HG02884 (cell line): ENCODE data around the gene ZNF236.
"Not testable (repeated sequence)": the region's sequence is repeated elsewhere in the genome, so short reads cannot be mapped to it uniquely, and the experiment has no call there.

Experiments used
- ATAC-seq: cut with Tn5 transposase; IDR thresholded peaks from one replicate; pipeline ENCODE4 v1.9.1; 2021; ENCODE audit warnings: mild to moderate bottlenecking, moderate library complexity; ENCODE audit not compliant: unreplicated experiment

The ZNF236 gene

GRCh38 chr18:76822506-76823160 is at the start of gene ZNF236:
TSS of gene ZNF236 (plus strand) at chr18:76822557. CDS start at chr18:76822608, 51 bp downstream.
- peak; percentile 30 for ATAC-seq

GRCh38 chr18:76772665-76773064 is 49.7 kb upstream of the ZNF236 start:
- ATAC-seq: no peak

GRCh38 chr18:76777036-76777435 is 45.3 kb upstream of the ZNF236 start:
- not testable (repeated sequence) for ATAC-seq

GRCh38 chr18:76783786-76784484 is 38.4 kb upstream of the ZNF236 start:
- no peak for ATAC-seq

GRCh38 chr18:76785872-76786271 is 36.5 kb upstream of the ZNF236 start:
- no peak for ATAC-seq

DNA sequence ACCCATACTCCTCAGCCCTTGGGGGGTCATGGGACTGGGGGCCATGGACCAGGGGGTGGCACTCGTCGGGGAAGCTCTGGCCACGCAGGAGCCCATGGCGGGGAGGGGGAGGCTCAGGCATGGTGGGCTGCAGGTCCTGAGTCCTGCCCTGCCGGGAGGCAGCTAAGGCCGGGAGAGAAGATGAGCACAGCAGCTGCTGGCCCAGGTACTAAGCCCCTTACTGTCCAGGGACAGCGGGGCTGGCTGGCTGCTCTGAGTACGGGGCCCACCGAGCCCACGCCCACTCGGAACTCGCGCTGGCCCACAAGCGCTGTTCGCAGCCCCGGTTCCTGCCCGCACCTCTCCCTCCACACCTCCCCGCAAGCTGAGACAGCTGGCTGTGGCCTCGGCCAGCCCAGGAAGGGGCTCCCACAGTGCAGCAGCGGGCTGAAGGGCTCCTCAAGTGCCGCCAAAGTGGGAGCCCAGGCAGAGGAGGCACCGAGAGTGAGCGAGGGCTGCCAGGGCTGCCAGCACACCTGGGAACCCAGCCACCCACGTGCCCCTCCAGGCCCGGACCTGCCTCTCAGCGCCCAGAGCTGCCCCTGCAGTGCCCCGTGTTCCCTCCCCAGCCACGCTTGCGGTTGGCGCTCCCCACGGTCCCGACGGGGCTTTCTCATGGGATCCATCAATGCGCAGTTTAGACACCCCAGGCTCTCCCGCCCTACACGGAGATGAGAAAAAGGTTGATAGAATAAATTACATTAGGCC is 33.6 kb upstream of the ZNF236 start:
- ATAC-seq: no peak

- ATAC-seq: no peak
Measured at GRCh38 chr18:76791106-76791505, 31.3 kb upstream of the ZNF236 start.

- ATAC-seq: no peak
Measured at GRCh38 chr18:76791642-76792041, 30.7 kb upstream of the ZNF236 start.

DNA sequence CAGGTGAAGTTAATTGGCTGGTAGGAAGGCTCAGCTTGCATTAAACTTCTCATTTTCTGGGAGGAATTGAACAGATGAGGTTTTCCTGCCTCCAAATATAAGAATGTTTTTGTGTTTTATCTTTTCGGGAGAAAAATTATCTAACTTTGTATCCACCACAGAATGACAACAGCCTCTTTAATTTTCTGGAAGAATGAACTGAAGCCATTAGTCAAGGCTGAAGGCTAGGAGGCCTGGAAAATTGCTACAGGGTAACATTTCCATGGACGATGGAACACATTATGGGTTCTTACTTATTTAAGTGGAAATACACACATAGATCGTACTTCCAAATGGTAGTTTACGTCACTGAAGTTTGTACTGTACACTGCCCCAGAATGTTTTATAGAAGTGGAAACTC is 28.0 kb upstream of the ZNF236 start:
- no peak for ATAC-seq

- peak; percentile 98 for ATAC-seq
Measured at GRCh38 chr18:76801567-76802505, 20.5 kb upstream of the ZNF236 start.

DNA sequence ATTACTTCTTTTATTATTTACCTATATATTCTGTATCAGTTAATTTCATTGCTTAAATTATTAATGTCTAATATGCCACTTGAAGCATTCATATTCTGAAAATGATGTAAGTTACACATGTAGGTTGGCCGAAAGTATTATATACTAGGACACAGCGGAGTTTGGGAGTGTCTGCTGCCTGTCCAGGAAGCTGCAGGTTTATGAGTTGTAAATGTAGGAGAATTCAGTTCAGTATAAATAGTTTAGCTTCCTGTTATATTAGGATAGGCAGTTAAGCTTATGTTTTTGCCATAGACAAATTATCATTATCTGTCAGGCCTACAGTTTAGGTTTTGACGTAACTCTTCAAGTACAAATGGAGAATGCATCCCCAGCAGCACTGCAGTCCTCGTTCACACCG is 18.9 kb upstream of the ZNF236 start:
- ATAC-seq: no peak

DNA sequence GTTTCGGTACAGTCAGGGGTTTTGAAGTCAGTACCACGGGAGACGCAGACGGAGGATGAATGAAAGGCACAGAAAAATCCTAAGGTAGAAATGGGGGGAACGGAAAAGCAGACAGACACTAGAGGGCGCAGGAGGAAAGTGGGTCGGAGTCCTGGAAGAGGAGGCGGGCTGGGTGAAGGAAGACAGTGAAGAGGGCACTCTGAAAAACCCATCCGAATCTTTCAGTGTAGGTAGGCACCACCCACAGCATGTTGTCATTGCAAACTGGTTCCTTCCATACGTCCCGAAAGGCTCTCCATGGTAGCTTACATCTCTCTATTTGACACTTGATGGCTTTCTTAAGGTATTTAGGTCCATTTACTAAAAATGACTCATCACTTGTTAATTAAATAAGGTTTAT is 18.5 kb upstream of the ZNF236 start:
- ATAC-seq: no peak

DNA sequence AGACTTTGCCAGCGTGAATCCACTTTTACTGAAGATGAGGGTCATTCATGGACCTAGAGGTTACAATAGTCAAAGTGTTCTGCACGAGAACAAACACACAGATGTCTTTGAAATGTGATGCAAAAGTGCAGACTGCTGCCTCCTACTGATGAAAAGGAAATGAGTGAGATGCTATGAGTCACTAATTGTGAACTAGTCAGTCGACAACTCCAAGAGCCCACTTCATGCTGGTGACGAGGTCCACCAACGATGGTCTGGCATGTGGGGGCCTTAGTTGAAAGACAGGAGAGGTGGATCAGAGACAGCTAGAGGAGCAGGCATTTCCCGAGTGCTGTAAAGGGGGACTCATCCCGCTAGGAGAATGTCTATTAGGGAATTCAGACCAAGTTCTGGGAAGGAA is 17.1 kb upstream of the ZNF236 start:
- ATAC-seq: no peak

- no peak for ATAC-seq
Measured at GRCh38 chr18:76806301-76806700, 16.1 kb upstream of the ZNF236 start.

DNA sequence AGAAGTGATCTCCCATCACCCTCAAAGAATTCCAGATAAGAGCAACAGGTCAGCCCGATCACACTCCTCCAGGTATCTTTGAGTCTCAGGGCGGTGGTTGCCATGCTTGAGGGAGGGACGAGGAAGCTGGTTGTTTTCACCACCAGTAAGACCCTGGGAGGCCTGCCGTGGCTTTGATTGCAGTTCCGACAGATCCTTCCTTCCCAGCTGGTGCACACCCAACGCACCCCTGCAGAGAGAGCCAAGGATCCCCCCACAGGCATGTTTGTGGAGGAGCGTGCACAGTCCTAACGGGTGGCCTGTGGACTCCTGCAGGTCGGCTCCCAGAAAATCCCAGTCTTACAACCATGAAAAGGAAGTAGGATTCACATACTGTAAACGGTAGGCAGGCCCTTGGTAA is 13.8 kb upstream of the ZNF236 start:
- ATAC-seq: no peak

DNA sequence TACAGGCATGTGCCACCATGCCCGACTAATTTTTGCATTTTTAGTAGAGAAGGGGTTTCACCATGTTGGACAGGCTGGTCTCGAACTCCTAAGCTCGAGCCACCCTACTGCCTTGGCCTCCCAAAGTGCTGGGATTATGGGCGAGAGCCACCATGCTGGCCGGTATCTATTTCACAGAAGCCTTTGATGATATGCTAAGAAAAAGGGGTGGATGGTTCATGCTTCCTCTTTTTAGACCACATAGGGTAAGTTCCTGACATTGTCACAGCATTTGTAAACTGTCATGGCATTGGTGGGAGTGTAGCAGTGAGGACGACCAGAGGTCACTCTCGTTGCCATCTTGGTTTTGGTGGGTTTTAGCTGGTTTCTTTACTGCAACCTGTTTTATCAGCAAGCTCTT is 10.8 kb upstream of the ZNF236 start:
- peak; percentile 70 for ATAC-seq

DNA sequence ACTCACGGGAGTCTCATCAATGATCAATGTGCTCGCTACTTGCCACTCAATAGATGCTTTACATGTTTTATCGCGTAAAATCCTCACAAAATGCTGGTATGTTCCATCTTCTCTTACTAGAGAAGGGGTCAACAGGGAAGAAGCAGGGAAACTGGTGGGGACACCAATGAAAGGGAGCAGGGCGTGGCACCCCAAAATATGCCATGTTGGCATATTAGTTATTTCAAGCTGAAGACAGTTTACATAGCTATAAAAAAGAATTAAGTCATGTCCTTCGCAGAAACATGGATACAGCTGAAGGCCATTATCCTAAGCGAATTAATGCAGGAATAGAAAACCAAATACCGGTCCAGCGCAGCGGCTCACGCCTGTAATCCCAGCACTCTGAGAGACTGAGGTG is 8.1 kb upstream of the ZNF236 start:
- no peak for ATAC-seq

DNA sequence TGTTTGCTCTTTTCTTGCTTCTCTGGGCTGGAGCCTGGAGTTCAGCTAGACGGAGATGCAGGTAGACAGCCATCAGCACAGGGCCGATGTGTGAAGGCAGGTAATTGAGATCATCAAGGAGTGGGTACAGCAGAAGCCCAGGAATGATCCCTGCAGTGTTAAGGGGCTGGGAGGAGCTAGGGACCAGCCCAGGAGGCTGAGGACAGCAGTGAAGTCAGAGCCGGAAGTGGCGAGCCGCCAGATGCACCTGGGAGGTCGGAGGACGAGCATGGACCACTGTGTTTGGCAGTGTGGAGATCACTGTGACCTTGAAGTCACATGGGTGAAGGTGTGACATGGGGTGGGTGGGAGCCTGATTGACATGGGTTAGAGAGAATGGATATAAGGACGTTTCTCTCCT is 6.2 kb upstream of the ZNF236 start:
- ATAC-seq: no peak

- no peak for ATAC-seq
Measured at GRCh38 chr18:76817888-76818611, 4.3 kb upstream of the ZNF236 start.

DNA sequence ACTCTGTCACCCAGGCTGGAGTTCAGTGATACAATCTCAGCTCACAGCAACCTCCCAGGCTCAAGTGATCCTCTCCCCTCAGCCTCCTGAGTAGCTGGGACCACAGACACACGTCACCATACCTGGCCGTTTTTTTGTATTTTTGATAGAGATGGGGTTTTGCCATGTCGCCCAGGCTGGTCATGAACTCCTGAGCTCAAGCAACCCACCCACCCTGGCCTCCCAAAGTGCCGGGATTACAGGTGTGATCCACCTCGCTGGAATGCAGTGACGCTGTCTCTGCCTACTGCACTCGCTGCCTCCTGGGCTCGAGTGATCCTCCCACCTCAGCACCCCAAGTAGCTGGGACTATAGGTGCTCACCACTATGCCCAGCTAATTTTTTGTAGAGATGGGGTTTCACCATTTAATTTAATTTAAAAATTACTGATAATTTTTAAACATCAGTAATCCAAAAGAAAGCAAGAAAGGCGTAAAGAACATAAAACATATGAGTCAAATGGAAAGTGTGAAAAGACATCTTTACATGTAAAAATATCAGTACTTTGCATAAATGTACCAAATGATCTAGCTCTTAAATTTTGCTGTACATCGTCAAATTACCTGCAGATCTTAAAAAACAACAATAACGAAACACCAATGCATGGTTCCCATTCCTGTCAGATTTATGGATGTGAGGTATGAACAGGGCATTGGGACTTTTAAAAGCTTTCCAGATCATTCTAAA is 2.8 kb upstream of the ZNF236 start:
- ATAC-seq: no peak
